H1 (cell line): Measurements from ENCODE around the gene CMIP. TPM values are rescaled to one million over a fixed set of nuclear protein-coding genes. Genes with fewer than 3 reads are reported as not detected.

Experiments used
- CTCF ChIA-PET: fragments of 300-600 bp; sonication (Branson Sonifier 250); formaldehyde crosslinking; loops from one replicate; lab custom pipeline; 2021; ENCODE audit not compliant: partially characterized antibody; lab: Charles Lee
- POLR2A ChIA-PET: fragments of 300-600 bp; sonication (Branson Sonifier 250); formaldehyde crosslinking; loops from one replicate; lab custom pipeline; 2021; ENCODE audit warnings: inconsistent platforms; ENCODE audit not compliant: partially characterized antibody; lab: Charles Lee
- DNase-seq, 2 experiments: peaks; one replicate each; pipeline versions ENCODE4 v3.0.0 to v3.0.0-alpha.2; 2010 to 2022; ENCODE audit warnings: low spot score in 2 of 2, low read depth in 1 of 2, mixed read lengths in 1 of 2
- FAIRE-seq: peaks from 2 replicates; lab custom pipeline; 2011; peaks lifted over from hg19 to GRCh38; lab: Jason Lieb, UNC
- H2AFZ ChIP-seq: 2 replicates; pipeline ENCODE4 v1.8.1; 2012; ENCODE audit warnings: low read length, inconsistent platforms
- H2AK5ac ChIP-seq: 2 replicates; pipeline ENCODE4 v1.6.1; 2013; ENCODE audit warnings: low read depth, low read length
- H2BK120ac ChIP-seq: replicated peaks from 2 replicates; pipeline ENCODE3; 2013; ENCODE audit warnings: low read depth, low read length, inconsistent platforms
- H2BK12ac ChIP-seq: 2 replicates; pipeline ENCODE4 v1.6.1; 2013; ENCODE audit warnings: low read depth, low read length
- H2BK15ac ChIP-seq: 2 replicates; pipeline ENCODE4 v1.6.1; 2013; ENCODE audit warnings: low read length
- H2BK20ac ChIP-seq: 2 replicates; pipeline ENCODE4 v1.6.1; 2013; ENCODE audit warnings: low read length
- H2BK5ac ChIP-seq: 2 replicates; pipeline ENCODE4 v1.6.1; 2013; ENCODE audit warnings: low read depth, low read length
- H3K14ac ChIP-seq: 2 replicates; pipeline ENCODE4 v1.6.1; 2013; ENCODE audit warnings: inconsistent platforms; ENCODE audit not compliant: insufficient read length
- H3K18ac ChIP-seq: 2 replicates; pipeline ENCODE4 v1.6.1; 2013; ENCODE audit warnings: low read length; ENCODE audit errors: extremely low read depth
- H3K23ac ChIP-seq: 2 replicates; pipeline ENCODE4 v1.6.1; 2013; ENCODE audit warnings: inconsistent platforms; ENCODE audit not compliant: insufficient read length
- H3K23me2 ChIP-seq: 2 replicates; pipeline ENCODE4 v1.6.1; 2013; ENCODE audit warnings: low read depth, low read length
- H3K27ac ChIP-seq: 2 replicates; pipeline ENCODE4 v1.6.1; 2011; ENCODE audit warnings: low read depth, low read length, inconsistent platforms
- H3K27me3 ChIP-seq, 4 experiments: replicated peaks in 1 of 4; 1 replicate in 1 of 4; 2 replicates in 3 of 4; pipeline versions ENCODE4 v1.6.1 to v1.8.1; 2011 to 2013; ENCODE audit warnings: low read length in 3 of 4, mild to moderate bottlenecking in 3 of 4, inconsistent platforms in 2 of 4, mixed read lengths in 2 of 4, moderate library complexity in 1 of 4; ENCODE audit not compliant: control insufficient read depth in 3 of 4, insufficient read depth in 3 of 4; ENCODE audit errors: extremely low read depth in 1 of 4
- H3K36me3 ChIP-seq, 4 experiments: 2 replicates each; pipeline versions ENCODE4 v1.6.1 to v1.8.1; 2011 to 2013; ENCODE audit warnings: mild to moderate bottlenecking in 4 of 4, low read length in 3 of 4, moderate library complexity in 2 of 4, control low read depth in 1 of 4, inconsistent platforms in 1 of 4; ENCODE audit not compliant: insufficient read depth in 4 of 4, control insufficient read depth in 2 of 4
- H3K4ac ChIP-seq: replicated peaks from 2 replicates; pipeline ENCODE3; 2013; ENCODE audit warnings: low read length, low read depth, mixed read lengths, inconsistent platforms; ENCODE audit not compliant: insufficient read length
- H3K4me1 ChIP-seq, 4 experiments: replicated peaks in 1 of 4; 1 replicate in 1 of 4; 2 replicates in 3 of 4; pipeline versions ENCODE4 v1.6.1 to v1.8.1; 2011 to 2013; ENCODE audit warnings: low read length in 3 of 4, inconsistent platforms in 2 of 4, mixed read lengths in 1 of 4; ENCODE audit not compliant: insufficient read depth in 4 of 4, control insufficient read depth in 3 of 4
- H3K4me2 ChIP-seq, 2 experiments: 2 replicates each; pipeline versions ENCODE4 v1.6.1 to v1.8.1; 2011 to 2013; ENCODE audit warnings: low read depth in 2 of 2, low read length in 2 of 2, control low read depth in 1 of 2, inconsistent platforms in 1 of 2, mild to moderate bottlenecking in 1 of 2; ENCODE audit not compliant: insufficient read depth in 1 of 2
- H3K4me3 ChIP-seq, 4 experiments: fragments of 200-600, 300-600 bp in 1 of 4; sonication (generic), shearing (Covaris generic), sonication (Bioruptor Twin) in 1 of 4; 2 replicates each; pipeline versions ENCODE4 v1.5.1 to v1.8.1; 2011 to 2016; ENCODE audit warnings: low read length in 4 of 4, low read depth in 3 of 4, control low read depth in 2 of 4, inconsistent platforms in 2 of 4, mild to moderate bottlenecking in 2 of 4, mixed read lengths in 1 of 4, moderate library complexity in 1 of 4; ENCODE audit not compliant: insufficient read depth in 2 of 4; ENCODE audit errors: extremely low read depth in 1 of 4
- H3K56ac ChIP-seq: replicated peaks from 2 replicates; pipeline ENCODE3; 2013; ENCODE audit warnings: low read depth, mild to moderate bottlenecking, mixed read lengths, low read length, inconsistent platforms; ENCODE audit not compliant: insufficient read length
- H3K79me1 ChIP-seq: 2 replicates; pipeline ENCODE4 v1.6.1; 2013; ENCODE audit warnings: low read depth, low read length, control low read depth
- H3K79me2 ChIP-seq, 2 experiments: 2 replicates each; pipeline versions ENCODE4 v1.6.1 to v1.8.1; 2012 to 2013; ENCODE audit warnings: low read length in 2 of 2, mild to moderate bottlenecking in 2 of 2, inconsistent platforms in 1 of 2; ENCODE audit not compliant: insufficient read depth in 2 of 2, control insufficient read depth in 1 of 2
- H3K9ac ChIP-seq, 4 experiments: replicated peaks in 1 of 4; 1 replicate in 1 of 4; 2 replicates in 3 of 4; pipeline versions ENCODE4 v1.6.1 to v1.8.1; 2011 to 2013; ENCODE audit warnings: low read depth in 3 of 4, low read length in 3 of 4, control low read depth in 2 of 4, mild to moderate bottlenecking in 2 of 4, moderate library complexity in 2 of 4, inconsistent platforms in 1 of 4; ENCODE audit errors: extremely low read depth in 1 of 4
- H3K9me3 ChIP-seq, 2 experiments: 2 replicates each; pipeline versions ENCODE4 v1.6.1 to v1.8.1; 2012 to 2013; ENCODE audit warnings: mild to moderate bottlenecking in 2 of 2, moderate library complexity in 2 of 2, control low read depth in 1 of 2, inconsistent platforms in 1 of 2, low read depth in 1 of 2, low read length in 1 of 2, mixed read lengths in 1 of 2; ENCODE audit not compliant: insufficient read depth in 2 of 2
- H4K20me1 ChIP-seq, 2 experiments: replicated peaks in 1 of 2; 2 replicates each; pipeline versions ENCODE3 to v1.8.1; 2011 to 2013; ENCODE audit warnings: inconsistent platforms in 2 of 2, low read length in 2 of 2, mild to moderate bottlenecking in 1 of 2; ENCODE audit not compliant: insufficient read depth in 2 of 2, control insufficient read depth in 1 of 2
- H4K5ac ChIP-seq: 2 replicates; pipeline ENCODE4 v1.6.1; 2013; ENCODE audit warnings: low read length, low read depth, mixed read lengths, inconsistent platforms; ENCODE audit not compliant: insufficient read length
- H4K8ac ChIP-seq: 2 replicates; pipeline ENCODE4 v1.8.0; 2013; ENCODE audit warnings: mild to moderate bottlenecking, moderate library complexity, low read length, inconsistent platforms; ENCODE audit not compliant: insufficient read depth; ENCODE audit errors: extremely low read depth
- H4K91ac ChIP-seq: replicated peaks from 2 replicates; pipeline ENCODE3; 2013; ENCODE audit warnings: low read length, mixed read lengths, inconsistent platforms; ENCODE audit not compliant: insufficient read length
- RXRA ChIP-seq: IDR thresholded peaks from 2 replicates; pipeline ENCODE4 v1.6.1; 2011; ENCODE audit warnings: low read depth, mild to moderate bottlenecking, low read length, moderate library complexity; ENCODE audit not compliant: insufficient read depth
- SRF ChIP-seq: IDR thresholded peaks from 2 replicates; pipeline ENCODE4 v1.6.1; 2011; ENCODE audit warnings: mild to moderate bottlenecking, low read depth, low read length, moderate library complexity
- WGBS, 2 experiments: shearing (Covaris generic) in 1 of 2; methylation state at CpG; one replicate each; pipeline versions ENCODE4 v1.1.6 to v1.1.7; 2013 to 2015; ENCODE audit warnings: low lambda C conversion rate in 2 of 2, mixed read lengths in 2 of 2, inconsistent platforms in 1 of 2, low coverage in 1 of 2, missing lambda C conversion rate in 1 of 2; ENCODE audit not compliant: insufficient replicate concordance in 2 of 2, insufficient coverage in 1 of 2, insufficient read length in 1 of 2; ENCODE audit errors: extremely low coverage in 1 of 2, missing lambda C conversion rate in 1 of 2; 5-methylcytosine and 5-hydroxymethylcytosine counted together
- polyA plus RNA-seq, 7 experiments: library from polyadenylated mRNA; depleted of rRNA in 3 of 7; stranded (reverse) in 5 of 7; unstranded in 2 of 7; fragments of >200 nt in 5 of 7; fragments of 200-250 nt in 2 of 7; gene quantifications; 1 replicate in 5 of 7; 2 replicates in 1 of 7; 4 replicates in 1 of 7; pipeline versions ENCODE4 v1.2.1 to v1.2.3, GENCODE V29; 2011 to 2013; ENCODE audit warnings: missing spikeins in 2 of 7, mixed read lengths in 2 of 7
- total RNA-seq: library from RNA; stranded (reverse); fragmentation: NEBNext Ultra II Directional; extraction: Animal tissue kit (Norgen Biotek cat#: 25700); gene quantifications from 2 replicates; pipeline ENCODE4 v1.2.1, GENCODE V29; 2021
- TF ChIP-seq, protein P1 (sequence below), 3 experiments: IDR thresholded peaks; 1 replicate in 2 of 3; 2 replicates in 1 of 3; pipeline versions ENCODE4 v1.5.1 to v1.6.1; 2011; ENCODE audit warnings: low read length in 3 of 3, mild to moderate bottlenecking in 3 of 3, inconsistent platforms in 2 of 3, low read depth in 1 of 3, moderate library complexity in 1 of 3; ENCODE audit not compliant: insufficient read depth in 1 of 3; ENCODE audit errors: control extremely low read depth in 1 of 3

CMIP gene
- total and polyA plus RNA-seq, 2 of the 8 experiments (the other 6 are each of a cell fraction or from before 2014, with no cell fraction given): 7.9 to 53.2 TPM

GRCh38 chr16:81496321-81496720 is 51.7 kb downstream of the CMIP start:
- Histone ChIP-seq H2BK12ac (no peak overlapping the region), H3K18ac (no peak overlapping the region), H3K9ac (no peak overlapping the region), H2AFZ (no peak overlapping the region), H3K9me3 (no peaks in the 10 kb centered on the region), H2AK5ac (no peak overlapping the region), H3K4ac (no peak overlapping the region), H4K20me1 (peaks cover 16 to 18% of the 10 kb centered on the region in 2 experiments), H3K4me3 (no peak overlapping the region), H2BK20ac (no peak overlapping the region), H3K14ac (no peak overlapping the region), H3K56ac (no peak overlapping the region), H2BK15ac (no peak overlapping the region), H3K23me2 (no peaks in the 10 kb centered on the region), H3K23ac (no peak overlapping the region), H3K79me1 (peaks cover 37% of the 10 kb centered on the region), H3K27ac (no peak overlapping the region), H2BK120ac (no peak overlapping the region), H4K8ac (no peak overlapping the region), H3K79me2 (peaks cover 7 to 89% of the 10 kb centered on the region in 2 experiments; a peak in 3 of 4 replicates), H3K4me1 (peaks cover 0 to 23% (median 10%) of the 10 kb centered on the region in 4 experiments; a peak in 5 of 7 replicates), H2BK5ac (no peak overlapping the region), H3K4me2 (no peak overlapping the region), H4K91ac (no peak overlapping the region), H3K27me3 (no peaks in the 10 kb centered on the region), H4K5ac (no peak overlapping the region), H3K36me3 (no peaks in the 10 kb centered on the region)
- no peak for TF ChIP-seq RXRA
- no peak for TF ChIP-seq SRF
- TF ChIP-seq, protein P1, sequence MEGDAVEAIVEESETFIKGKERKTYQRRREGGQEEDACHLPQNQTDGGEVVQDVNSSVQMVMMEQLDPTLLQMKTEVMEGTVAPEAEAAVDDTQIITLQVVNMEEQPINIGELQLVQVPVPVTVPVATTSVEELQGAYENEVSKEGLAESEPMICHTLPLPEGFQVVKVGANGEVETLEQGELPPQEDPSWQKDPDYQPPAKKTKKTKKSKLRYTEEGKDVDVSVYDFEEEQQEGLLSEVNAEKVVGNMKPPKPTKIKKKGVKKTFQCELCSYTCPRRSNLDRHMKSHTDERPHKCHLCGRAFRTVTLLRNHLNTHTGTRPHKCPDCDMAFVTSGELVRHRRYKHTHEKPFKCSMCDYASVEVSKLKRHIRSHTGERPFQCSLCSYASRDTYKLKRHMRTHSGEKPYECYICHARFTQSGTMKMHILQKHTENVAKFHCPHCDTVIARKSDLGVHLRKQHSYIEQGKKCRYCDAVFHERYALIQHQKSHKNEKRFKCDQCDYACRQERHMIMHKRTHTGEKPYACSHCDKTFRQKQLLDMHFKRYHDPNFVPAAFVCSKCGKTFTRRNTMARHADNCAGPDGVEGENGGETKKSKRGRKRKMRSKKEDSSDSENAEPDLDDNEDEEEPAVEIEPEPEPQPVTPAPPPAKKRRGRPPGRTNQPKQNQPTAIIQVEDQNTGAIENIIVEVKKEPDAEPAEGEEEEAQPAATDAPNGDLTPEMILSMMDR (IDR thresholded peaks at IDR 0.05; ENCODE audit: control extremely low read depth in 1 of 3, insufficient read depth in 1 of 3, low read depth in 1 of 3, low read length in 3 of 3): no peak
- FAIRE-seq (no peak), DNase-seq (no peak)
- CTCF ChIA-PET: interaction anchor here (1.0 to 5.2 kb wide), 4 partner anchors 12 to 228 kb away, joined by 3 to 18 read pairs (median 4); no protein-coding TSS in a partner anchor
- WGBS, 2 experiments: 95% methylated on average over 7 of the region's 7 CpGs; no CpG with 5 or more reads in 1 of the 2 experiments
- POLR2A ChIA-PET: no interaction called here
